GM12874 (cell line): Measurements from ENCODE around the gene ATP8A2.

Source experiments
- TF ChIP-seq, protein P1 (sequence below): IDR thresholded peaks from 2 replicates; pipeline ENCODE4 v1.5.1; 2011; ENCODE audit warnings: low read depth, mild to moderate bottlenecking, control low read depth, low read length, moderate library complexity; ENCODE audit not compliant: insufficient read depth

ATP8A2 gene

DNA sequence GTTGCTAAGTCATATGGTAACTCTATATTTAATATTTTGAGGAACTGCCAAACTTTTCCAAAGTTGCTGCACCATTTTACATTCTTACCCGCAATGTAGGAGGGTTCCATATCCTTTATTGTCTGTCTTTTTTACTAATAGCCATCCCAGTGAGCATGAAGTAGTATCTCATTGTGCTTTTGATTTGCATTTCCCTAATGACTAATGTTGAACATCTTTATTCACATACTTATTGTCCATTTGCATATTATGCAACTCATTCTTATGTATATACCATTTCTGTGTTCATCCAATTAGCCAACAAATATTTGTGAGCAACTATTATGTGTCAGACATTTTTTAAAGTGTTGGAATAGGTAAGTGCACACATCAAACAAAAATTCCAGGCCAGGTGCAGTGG, 20.4 kb upstream of the ATP8A2 start:
- TF ChIP-seq, protein P1, sequence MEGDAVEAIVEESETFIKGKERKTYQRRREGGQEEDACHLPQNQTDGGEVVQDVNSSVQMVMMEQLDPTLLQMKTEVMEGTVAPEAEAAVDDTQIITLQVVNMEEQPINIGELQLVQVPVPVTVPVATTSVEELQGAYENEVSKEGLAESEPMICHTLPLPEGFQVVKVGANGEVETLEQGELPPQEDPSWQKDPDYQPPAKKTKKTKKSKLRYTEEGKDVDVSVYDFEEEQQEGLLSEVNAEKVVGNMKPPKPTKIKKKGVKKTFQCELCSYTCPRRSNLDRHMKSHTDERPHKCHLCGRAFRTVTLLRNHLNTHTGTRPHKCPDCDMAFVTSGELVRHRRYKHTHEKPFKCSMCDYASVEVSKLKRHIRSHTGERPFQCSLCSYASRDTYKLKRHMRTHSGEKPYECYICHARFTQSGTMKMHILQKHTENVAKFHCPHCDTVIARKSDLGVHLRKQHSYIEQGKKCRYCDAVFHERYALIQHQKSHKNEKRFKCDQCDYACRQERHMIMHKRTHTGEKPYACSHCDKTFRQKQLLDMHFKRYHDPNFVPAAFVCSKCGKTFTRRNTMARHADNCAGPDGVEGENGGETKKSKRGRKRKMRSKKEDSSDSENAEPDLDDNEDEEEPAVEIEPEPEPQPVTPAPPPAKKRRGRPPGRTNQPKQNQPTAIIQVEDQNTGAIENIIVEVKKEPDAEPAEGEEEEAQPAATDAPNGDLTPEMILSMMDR = no peak

DNA sequence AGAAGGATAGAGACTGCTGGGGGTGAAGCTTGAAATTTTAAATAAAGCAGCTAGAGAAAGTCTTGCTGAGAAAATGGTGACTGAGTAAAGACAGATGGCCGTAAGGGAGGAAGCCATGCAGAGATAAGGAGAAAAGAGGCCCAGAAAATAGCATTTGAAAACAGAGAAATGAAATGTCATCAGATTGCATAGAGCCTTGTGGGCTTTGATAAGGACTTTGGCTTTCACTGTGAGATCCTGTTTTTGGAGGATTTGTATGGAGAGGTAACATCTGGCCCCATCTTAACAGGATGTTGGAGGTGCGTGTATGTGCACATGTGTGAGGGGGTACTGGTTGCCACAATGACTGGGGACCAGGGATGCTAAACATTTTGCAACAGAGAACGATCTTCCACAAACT, 19.5 kb upstream of the ATP8A2 start:
- TF ChIP-seq, protein P1 = no peak

DNA sequence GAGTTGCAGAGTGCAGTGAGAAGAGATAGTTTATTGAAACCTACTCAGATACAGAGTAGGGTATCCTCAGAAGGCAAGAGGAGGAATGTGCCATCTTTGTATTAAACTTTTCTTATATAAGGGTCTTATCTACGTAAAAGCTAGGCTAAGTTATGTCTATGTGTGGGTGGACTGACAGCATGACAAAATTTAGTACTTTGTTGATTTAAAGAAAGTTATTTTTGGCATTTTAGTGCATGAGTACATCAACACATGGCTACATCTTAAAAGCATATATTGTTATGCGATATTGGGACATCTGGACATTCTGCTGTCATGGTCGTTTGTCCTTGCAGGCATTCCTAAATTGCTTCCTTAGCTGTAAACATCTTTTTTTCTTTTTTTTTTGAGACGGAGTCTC, 19.0 kb upstream of the ATP8A2 start:
- TF ChIP-seq, protein P1 = no peak

DNA sequence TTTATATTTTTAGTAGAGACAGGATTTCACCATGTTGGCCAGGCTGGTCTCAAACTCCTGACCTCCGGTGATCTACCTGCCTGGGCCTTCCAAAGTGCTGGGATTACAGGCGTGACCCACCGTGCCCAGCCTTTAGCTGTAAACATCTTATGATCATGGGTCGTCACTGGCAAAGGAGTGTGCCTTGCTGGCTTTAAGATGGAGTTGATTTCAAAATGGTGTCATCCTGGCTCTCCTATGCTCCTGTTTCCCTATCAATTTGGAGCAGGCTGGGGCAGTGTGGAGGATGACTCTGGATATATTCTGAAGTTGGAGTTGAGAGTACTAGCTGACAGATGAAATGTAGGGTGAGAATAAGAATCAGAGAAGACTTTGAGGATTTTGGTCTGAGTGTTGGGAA, 18.4 kb upstream of the ATP8A2 start:
- TF ChIP-seq, protein P1 = no peak

DNA sequence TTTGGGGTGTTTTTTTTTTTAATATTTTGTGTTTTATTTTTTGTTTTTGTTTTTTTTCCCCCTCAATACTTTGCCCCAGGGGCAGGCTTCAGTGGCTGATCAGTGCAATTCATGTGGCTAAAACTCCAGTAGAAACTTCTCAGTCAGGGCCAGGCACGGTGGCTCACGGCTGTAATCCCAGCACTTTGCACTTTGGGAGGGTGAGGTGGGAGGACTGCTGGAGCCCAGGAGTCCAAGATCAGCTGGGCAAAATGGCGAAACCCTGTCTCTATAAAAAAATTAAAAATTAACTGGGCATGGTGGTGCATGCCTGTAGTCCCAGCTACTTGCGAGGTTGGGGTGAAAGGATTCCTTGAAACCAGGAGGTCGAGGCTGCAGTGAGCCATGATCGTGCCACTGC, 17.4 kb upstream of the ATP8A2 start:
- TF ChIP-seq, protein P1 = no peak

DNA sequence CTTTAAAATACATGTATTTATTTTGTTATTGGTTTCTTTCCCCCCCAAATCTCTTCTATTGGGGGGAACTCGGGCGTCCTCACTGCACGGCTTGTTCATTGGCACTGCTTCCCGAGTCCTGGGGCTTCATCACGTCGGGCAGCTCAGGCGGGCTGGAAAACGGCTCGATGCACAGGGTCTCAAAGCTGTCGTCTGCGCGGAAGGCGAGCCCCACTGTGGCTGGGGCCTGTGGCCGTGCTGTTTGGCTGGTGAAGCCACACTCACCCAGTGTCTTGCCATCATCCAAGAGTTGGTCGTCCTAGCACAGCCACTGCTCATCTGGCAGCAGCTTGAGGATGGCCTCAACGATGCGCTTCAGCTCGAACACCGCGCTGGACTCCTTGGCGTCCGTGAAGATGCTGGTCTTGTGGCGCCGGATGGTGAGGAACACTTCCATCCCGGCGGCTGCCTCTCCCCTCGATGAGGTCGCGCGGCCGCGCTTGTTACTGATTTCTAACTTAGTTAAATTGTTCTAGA, 6.0 kb upstream of the ATP8A2 start:
- TF ChIP-seq, protein P1 = no peak

DNA sequence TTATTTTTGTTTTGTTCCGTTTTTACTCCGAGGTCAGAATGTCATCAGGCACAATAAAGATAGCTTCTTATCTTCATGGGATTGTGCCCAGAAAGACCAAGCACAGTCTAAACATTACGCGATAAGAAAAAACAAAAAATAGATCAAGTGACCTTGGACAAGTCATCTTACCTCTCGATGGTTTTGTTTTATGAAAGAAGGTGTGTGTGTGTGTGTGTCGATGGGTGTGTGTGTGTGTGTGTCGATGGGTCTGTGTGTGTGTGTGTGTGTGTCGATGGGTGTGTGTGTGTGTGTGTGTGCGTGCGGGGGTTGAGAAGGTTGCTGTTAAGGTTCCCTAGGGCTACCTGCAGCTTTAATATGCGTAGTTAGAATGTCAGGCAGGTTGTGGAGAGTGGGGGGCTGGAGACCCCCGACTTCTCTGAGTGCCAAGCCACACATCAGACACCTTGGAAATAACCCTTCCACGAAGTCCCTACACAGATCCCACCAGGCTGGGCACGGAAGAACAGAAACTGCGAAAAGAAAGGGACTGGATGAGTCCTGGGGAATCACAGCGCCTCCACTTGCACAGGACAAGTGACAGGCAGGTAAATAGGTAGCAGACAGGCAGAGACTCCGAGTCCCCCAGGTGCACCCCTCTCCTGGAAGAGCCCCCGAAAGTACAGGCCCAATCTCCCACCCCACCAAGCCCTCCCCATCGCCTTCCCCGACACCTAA, 458 bp upstream of the ATP8A2 start:
- TF ChIP-seq, protein P1 = no peak
